ENCODE data around the gene GZMH.
"Not testable (repeated sequence)": the region's sequence is repeated elsewhere in the genome, so short reads cannot be mapped to it uniquely, and the experiment has no call there.

GZMH gene, protein sequence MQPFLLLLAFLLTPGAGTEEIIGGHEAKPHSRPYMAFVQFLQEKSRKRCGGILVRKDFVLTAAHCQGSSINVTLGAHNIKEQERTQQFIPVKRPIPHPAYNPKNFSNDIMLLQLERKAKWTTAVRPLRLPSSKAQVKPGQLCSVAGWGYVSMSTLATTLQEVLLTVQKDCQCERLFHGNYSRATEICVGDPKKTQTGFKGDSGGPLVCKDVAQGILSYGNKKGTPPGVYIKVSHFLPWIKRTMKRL

DNA sequence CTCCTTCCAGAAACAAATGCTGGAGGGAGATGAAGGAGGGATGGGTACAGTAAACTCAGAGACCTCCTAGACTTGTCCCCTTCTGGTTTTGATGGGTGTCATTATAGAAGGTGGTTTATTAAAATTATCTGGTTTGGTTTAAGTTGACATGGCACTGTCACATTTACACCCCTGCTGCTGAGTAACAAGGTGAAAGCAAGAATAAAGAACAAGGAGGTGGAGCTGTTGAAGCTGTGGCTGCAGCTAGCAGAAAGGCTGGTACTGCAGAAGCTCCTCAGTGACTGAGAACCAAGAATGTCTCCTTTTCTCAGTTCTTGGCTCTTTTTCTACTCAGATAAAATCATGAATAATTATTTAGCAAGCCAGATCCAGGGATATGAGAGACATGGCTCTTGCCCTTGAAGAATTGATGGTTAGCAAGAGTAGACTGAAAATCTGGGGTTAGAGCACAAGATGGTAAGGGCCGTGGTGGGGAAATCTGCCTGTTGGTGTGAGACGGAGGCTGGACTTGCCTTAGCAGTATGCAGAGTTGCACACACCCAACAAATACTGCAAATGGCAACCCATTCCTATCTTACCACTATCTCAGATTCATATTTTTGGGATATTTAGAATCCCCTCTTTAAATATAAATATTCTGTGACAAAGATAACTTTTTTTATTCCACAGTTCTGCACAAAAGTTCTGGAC lies at the start of gene GZMH:
Gene GZMH, minus strand, starts transcription at position 31 of the 690 bp plus-strand sequence. CDS start 72 bp downstream, outside the sequence.
- no peak for DNase-seq (ENCODE audit: low read depth)

DNA sequence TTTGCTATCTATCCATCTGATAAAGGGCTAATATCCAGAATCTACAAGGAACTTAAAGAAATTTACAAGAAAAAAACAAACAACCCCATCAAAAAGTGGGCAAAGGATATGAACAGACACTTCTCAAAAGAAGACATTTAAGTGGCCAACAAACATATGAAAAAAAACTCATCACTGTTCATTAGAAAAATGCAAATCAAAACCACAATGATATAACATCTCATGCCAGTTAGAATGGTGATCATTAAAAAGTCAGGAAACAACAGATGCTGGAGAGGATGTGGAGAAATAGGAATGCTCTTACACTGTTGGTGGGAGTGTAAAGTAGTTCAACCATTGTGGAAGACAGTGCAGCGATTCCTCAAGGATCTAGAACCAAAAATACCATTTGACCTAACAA lies 38.9 kb upstream of the GZMH start:
- not testable (repeated sequence) for DNase-seq (ENCODE audit: low read depth)

DNA sequence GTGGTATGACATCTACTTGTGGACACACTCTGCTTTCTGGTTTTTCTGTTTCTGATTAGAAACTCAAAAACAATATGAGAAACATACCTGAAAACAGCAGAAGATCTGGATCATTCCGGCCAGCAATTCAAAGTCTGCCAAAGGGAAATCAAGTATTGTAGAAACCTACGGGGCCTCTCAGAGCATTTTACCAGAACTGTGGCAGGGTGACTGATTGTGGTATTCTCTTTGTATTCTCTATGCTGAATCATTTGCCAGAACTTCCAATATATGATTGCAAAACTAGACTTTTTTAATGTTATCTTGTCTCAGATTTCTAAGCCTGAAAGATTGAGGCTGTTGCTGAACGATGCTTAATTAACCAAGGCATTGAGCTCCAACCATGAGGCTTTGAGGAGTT lies 30.4 kb upstream of the GZMH start:
- DNase-seq (ENCODE audit: low read depth): no peak

DNA sequence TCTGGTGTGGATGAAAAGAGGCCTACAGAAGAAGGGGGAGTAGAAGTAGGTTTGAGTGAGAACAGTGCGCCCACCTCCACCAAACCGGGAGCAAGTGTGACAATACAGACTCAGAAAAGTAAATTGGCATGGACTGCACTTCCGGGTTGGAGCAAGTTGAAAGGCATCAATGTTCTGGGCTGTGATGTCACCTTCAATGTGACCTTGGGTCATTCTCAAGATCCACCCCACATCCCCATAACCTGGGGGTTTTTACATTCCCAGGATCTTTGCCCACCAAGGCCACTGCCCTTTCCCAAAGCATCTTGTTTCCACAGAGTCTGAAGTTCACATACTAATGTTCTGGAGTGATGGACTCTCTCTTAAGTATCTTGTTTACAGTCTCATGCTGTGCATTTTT lies 29.8 kb upstream of the GZMH start:
- no peak for DNase-seq (ENCODE audit: low read depth)

DNA sequence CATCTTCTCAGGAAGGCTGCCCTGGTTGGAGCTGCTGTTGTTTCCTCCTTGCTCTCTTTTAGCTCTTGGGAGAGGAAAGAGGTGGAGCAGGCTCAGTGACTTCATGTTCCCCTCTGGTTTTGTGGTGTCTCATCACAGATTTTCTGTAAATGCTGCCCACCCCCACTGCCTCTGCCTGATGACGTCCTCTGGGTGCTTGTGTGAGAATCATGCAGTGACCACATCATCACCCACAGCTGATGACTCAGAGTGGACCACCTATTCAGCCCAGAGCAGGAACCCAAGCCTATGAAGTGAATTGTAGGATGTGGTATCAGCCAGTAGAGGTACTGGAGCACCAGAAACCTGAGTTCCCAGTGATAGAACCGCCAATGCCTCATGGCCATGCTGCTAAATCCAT lies 24.7 kb upstream of the GZMH start, which contains the start of gene GZMB:
Gene GZMB, minus strand, starts transcription at position 33 of the 400 bp plus-strand sequence. Its CDS starts 30 bp downstream, at position 3.
- peak; percentile 44 for DNase-seq (ENCODE audit: low read depth)

DNA sequence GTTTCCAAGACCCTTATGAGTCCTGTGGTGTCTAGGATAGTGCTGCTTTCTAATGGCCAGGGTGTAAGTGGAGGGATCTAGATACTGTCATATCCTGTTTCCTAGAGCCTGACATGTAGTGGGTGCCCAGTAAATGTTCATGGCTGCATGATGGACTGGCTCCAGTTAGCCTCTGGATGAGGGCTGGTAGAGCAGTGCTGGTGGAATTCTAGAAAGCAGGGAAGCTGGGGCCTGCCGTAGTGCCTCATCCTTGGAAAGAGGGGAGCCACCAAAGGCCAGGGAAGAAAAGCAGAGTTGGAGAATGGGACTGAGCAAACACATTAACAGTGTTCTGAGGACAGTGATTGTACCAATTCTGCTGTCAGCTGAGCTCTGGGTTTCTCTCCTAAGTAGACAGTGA lies 23.9 kb upstream of the GZMH start:
- DNase-seq (ENCODE audit: low read depth): no peak

DNA sequence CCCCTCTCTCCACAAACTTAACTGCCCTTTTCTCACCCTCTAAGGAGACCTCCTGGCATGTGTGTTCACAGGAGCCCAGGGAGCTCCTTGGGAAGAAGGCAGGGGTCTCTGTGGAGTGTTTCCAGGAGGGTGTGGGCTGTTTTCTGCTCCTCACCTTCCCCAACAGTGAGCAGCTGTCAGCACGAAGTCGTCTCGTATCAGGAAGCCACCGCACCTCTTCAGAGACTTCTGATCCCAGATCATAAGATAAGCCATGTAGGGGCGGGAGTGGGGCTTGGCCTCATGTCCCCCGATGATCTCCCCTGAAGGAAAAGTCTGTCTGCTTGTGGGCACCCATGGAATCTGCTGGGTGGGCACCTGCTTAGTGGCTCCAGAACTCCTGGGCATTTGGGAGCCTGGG lies 23.3 kb upstream of the GZMH start:
- no peak for DNase-seq (ENCODE audit: low read depth)

DNA sequence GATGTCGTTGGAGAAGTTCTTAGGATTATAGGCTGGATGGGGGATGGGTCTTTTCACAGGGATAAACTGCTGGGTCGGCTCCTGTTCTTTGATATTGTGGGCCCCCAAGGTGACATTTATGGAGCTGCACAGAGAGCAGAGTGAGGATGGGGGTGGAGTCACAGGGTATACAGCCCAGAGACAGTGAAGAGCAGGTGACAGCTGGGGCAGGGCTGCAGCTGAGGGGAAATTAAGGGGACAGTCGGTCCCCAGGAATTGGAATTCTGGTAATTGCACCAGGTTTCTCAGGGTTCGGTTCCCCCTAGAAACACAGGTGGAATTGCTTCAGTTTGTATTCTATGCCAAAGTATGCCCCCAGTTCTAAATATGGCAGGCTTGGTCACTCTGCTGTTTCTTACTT lies 22.9 kb upstream of the GZMH start:
- no peak for DNase-seq (ENCODE audit: low read depth)

DNA sequence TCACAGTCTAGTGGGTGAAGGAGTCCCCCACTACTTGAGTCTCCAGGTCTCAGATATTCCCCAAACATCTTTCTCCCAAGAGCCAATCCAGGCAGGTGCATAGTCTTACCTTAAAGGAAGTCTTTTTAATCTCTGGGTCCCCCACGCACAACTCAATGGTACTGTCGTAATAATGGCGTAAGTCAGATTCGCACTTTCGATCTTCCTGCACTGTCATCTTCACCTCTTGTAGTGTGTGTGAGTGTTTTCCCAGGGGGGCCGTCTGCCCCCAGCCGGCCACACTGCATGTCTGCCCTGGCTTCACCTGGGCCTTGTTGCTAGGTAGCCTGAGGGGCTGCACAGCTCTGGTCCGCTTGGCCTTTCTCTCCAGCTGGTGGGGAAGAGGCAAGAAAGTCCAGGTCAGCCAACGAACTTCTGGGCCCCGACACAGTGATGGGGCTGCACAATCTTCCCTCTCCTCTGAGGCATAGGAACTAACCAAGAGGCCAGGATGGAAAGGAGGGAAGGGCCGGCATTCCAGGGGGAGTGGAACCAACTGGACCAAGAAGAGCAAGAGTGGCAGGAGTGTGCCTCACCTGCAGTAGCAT lies 22.4 kb upstream of the GZMH start:
- no peak for DNase-seq (ENCODE audit: low read depth)

DNA sequence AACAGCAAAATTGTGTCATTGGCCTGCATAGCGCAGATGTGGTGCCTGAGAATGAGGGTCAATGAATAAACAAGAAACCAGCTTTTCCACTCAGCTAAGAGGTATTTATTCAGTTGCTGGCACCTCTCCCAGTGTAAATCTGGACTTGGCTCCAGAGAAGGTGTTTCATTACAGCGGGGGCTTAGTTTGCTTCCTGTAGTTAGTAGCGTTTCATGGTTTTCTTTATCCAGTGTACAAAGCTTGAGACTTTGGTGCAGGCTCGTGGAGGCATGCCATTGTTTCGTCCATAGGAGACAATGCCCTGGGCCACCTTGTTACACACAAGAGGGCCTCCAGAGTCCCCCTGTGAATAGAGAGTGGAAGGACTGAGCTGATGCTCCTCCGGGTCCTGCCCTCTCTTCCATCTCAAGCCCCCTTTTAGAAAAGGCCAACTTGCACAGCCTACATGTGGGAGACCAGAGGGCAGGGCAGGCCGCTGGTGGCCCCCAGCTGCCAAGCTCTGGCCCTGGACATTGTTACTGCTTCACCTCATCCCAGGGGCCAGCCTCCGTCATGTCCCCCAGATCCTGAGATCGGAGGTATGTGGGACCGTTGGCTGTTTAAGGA lies 21.5 kb upstream of the GZMH start:
- DNase-seq (ENCODE audit: low read depth): no peak

DNA sequence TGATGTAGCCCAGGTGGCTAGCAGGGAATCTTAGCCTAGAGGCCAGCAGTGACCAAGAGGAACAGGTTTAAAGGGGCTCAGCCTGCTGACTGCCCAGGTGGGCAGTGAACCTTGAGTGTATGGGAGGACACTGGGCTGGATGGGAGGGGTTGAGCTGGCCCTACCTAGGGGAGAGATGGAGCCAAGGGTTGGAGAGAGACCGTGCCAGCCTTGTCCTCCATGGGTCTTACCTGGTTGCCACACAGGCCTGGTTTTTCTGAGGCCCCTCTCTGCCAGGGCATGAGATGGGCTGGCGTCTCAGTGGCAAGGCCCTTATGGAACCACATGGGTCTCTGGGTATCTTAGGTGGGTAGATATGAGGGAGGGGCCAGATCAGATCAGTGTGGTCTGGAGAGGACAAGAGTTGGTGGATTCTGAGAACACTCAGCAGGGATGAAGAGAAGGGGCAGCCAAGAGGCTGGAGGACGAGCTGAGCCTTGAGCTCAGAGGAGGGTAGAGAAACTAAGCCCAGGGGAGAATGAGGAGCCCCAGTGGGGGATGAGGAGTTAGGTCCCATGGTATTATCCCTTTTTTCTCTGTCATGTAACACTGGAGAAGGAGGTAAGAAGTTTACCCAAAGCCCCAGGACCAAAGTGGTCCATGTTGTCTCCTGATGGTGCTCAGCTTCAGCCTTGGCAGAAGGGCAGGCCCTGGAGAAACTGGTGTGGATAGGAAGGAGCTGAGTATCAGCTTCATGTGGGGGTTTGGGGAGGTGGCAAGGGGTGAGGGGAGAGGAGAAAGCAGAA lies 20.8 kb upstream of the GZMH start:
- no peak for DNase-seq (ENCODE audit: low read depth)

DNA sequence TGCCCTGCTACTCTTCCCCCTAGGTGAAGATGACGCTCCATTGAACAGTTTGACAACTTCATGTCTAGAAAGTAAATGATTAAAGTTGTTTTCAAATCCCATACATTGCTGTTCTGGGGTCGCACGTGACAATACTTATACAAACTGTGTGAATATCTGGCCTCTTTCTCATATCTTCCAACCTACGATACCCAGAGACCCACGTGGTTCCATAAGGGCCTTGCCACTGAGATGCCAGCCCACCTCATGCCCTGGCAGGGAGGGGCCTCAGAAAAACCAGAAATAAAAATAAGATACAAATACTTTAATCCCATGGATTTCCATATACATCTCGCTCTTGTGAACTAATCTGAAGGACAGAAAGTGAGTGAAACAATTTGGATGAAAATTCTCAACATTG lies 20.0 kb upstream of the GZMH start:
- no peak for DNase-seq (ENCODE audit: low read depth)

DNA sequence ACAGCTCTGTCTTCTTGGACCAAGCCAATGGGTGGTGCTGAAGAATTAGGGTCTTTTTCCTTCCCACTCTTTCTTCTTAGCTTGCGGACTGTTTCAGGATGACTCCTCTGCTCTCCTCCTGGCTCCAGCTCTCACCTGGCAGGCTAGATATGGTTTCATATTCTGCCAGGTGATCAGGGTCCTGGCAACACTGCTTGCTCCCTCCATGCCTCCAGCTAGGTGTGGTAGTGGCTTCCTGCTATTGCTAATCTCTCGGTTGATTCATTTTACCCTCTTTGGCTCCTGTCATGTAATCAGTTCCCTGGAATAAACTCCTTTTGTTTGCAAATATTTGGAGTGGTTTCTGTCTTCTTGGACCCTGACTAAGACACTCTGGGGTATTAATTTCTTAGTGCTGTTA lies 4.3 kb upstream of the GZMH start:
- no peak for DNase-seq (ENCODE audit: low read depth)

DNA sequence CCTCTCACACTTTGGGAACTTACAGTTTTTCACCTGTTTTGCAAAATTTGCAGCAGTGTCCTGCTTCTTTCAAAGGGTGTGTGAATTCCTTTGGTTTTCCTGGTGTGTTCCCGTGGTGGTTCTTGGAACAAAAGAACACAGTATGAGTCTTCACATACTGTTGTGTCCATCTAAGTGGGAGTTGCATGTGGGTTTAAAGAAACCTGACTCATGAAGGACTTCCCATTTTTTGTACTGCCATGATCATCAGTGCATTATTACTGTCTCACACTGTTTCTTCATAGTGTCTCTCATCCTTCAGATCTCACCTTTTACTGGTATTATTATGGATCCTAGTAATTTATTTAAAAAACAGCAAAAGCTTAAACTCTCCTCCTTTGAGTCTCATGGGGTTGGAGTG lies 3.8 kb upstream of the GZMH start:
- DNase-seq (ENCODE audit: low read depth): no peak

DNA sequence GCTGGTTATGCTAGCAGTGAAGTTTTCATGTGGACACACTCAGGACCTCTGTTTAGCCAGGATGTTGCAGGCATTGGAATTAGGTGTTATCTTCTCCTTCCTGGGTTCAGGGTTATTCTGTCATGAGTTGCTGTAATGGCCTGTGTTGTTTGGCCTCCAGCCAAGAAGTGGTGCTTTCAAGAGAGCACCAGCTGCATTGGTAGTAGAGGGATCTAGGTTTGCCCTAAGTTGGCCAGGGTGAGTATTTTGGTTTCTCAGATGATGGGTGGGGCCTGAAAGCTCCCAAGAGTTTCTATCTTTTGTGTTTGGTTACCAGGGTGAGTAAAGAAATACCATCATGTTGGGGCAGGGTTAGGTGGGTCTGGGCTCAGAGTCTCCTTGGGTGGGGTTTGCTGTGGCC lies 2.7 kb upstream of the GZMH start:
- DNase-seq (ENCODE audit: low read depth): no peak

DNA sequence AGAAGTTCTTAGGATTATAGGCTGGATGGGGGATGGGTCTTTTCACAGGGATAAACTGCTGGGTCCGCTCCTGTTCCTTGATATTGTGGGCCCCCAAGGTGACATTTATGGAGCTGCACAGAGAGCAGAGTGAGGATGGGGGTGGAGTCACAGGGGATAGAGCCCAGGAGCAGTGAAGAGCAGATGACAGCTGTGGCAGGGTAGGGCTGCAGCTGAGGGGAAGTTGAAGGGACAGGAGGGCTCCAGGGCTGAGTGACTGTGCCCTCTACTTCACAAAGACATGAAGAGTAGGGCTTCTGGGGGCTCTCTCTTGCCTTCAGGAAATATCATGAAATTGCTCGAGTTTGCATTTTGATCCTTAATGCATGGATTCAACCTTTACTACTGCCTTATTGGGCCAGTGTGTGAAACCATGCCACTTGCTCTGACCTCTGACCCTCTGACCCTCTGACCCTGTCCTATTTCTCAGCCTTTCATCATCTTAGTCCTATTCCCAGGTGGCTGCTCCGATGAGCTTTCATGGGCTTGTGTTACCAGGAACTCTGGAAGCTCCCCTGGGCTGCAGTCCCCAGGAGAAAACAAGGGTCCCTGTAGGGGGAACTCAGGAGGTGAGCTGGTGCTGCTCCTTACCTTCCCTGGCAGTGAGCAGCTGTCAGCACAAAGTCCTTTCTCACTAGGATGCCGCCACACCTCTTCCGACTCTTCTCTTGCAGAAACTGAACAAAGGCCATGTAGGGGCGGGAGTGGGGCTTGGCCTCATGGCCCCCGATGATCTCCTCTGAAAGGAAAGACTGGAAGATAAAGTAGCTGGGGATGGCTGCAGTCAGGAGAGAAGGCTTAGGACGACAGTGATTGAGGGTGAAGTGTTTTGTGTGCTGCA lies 1.6 kb downstream of the GZMH start:
- DNase-seq (ENCODE audit: low read depth): no peak

DNA sequence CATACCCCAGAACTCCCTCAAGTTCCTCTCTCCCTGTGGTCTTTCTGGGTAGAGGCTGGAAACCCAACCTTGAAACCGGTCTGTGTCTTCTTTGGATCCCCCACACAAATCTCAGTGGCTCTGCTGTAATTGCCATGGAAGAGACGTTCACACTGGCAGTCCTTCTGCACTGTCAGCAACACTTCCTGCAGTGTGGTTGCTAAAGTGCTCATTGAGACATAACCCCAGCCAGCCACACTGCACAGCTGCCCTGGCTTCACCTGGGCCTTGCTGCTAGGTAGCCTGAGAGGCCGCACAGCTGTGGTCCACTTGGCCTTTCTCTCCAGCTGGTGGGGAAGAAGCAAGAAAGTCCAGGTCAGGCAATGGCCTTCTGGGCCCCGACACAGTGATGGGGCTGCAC lies 2.4 kb downstream of the GZMH start:
- no peak for DNase-seq (ENCODE audit: low read depth)

DNA sequence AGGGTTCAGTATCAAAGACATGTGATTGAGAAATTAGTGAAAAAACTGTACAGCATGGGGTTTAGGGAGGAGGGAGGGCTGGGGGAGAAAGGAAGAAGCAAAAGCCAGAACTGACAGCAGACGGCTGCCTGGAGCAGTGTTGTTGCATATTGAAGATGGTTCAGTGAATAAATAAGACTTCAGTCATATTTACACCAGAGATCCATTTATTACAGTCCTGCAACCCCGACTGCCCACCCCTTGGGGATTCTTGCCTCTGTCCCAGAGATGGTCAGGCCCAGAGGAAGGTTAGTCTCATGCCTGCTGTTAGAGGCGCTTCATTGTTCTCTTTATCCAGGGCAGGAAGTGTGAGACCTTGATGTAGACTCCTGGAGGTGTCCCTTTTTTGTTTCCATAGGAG lies 3.2 kb downstream of the GZMH start:
- DNase-seq (ENCODE audit: low read depth): no peak

DNA sequence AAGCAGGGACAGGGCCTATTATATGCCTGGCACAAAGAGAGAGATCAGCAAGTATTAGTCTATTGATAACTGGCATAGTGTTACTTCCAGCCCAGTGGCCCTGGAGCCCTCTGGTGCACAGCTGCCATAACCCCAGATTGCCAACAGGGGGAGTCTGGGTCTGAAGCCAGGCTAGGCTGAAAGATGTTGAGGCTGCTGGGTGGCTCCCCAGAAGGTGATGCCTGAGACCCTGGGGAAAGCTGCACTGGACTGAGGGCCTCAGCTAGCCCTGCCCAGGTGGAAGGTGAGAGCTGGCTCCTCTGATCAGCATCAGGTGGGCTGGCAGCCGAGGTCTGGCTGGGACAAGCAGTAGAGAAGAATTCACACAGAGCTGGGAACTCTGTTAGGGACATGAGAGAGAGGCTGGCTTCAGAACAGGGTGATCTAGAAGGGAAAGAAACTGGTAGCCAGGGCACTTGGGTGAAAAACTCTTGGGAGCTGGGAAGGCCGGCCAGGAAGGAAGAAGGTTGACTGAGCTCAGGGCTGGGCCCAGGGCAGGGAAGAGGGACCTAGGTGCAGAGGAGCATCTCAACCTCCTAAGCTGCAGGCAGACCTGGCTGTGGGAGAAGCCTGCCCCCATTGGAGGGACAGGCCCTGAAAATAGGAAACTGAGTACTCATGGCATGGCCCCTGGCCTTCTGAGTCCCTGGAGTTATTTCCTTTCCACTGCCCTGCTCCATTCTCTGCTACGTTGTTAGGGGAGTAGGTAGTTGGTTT lies 3.9 kb downstream of the GZMH start:
- DNase-seq (ENCODE audit: low read depth): peak; percentile 42

DNA sequence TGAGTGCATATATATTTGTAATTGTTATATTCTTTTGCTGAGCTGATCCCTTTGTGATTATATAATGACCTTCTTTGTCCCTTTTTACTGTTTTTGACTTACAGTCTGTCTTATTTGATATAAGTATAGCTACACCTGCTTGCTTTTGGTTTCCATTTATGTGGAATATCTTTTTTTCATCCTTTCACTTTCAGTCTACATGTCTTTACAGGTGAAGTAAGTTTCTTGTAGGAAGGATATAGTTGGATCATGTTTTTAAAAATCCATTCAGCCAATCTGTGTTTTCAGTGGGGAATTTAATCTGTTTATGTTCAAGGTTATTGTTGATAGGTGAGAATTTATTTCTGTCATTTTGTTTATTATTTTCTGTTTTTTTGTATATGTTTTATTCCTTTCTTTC lies 12.1 kb downstream of the GZMH start:
- DNase-seq (ENCODE audit: low read depth): no peak
